T-helper 2 cell treated with Interferon-gamma antibody and Interleukin-4, amounts not matched to agents 5 μg/mL and 100 μg/mL, for 36 hours (primary cell): ENCODE results near the gene KIF5B.
"Not testable (repeated sequence)": the region's sequence is repeated elsewhere in the genome, so short reads cannot be mapped to it uniquely, and the experiment has no call there.

Experiments used
- DNase-seq: peaks from one replicate; pipeline ENCODE4 v3.0.0; 2021; ENCODE audit warnings: low spot score
- H3K27ac Mint-ChIP-seq: one replicate; pipeline ENCODE4 v1.8.0; 2021; ENCODE audit warnings: mild to moderate bottlenecking, mixed read lengths
- H3K27me3 Mint-ChIP-seq: one replicate; pipeline ENCODE4 v1.8.0; 2021; ENCODE audit warnings: low read depth, mixed read lengths
- H3K36me3 Mint-ChIP-seq: one replicate; pipeline ENCODE4 v1.8.0; 2021; ENCODE audit warnings: low read depth, mixed read lengths
- H3K4me1 Mint-ChIP-seq: one replicate; pipeline ENCODE4 v1.8.0; 2021; ENCODE audit warnings: low read depth, mixed read lengths
- H3K4me3 Mint-ChIP-seq: one replicate; pipeline ENCODE4 v1.8.0; 2022; ENCODE audit warnings: mild to moderate bottlenecking, moderate library complexity, mixed read lengths
- H3K9me3 Mint-ChIP-seq: one replicate; pipeline ENCODE4 v1.8.0; 2021; ENCODE audit warnings: mixed read lengths

The KIF5B gene

DNA sequence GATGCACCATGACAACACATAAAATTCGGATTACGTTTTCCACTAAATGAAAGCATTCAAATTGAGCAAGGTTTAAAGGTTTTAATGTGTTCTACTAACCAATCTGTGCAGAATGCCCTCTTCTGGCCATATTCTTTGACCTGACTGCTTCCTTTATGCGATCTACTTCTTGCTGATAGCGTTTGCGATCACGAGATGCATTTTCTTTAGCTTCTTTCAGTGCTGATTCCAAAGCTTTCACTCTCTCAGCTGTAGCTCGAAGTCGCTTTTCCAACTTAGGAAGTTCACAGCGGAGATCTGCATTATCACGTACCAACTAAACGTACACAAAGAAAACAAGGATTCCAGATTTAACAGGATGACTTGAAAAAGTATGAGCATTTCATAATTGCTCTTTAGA, 39.2 kb downstream of the KIF5B start:
- H3K27ac Mint-ChIP-seq: peak overlapping the region; percentile 16
- DNase-seq: no peak
- H3K27me3 Mint-ChIP-seq: no peaks in the 10 kb centered on the region
- H3K4me1 Mint-ChIP-seq: peaks cover 7% of the 10 kb centered on the region
- H3K4me3 Mint-ChIP-seq: no peak overlapping the region
- peaks cover 67% of the 10 kb centered on the region for H3K36me3 Mint-ChIP-seq
- no peaks in the 10 kb centered on the region for H3K9me3 Mint-ChIP-seq

DNA sequence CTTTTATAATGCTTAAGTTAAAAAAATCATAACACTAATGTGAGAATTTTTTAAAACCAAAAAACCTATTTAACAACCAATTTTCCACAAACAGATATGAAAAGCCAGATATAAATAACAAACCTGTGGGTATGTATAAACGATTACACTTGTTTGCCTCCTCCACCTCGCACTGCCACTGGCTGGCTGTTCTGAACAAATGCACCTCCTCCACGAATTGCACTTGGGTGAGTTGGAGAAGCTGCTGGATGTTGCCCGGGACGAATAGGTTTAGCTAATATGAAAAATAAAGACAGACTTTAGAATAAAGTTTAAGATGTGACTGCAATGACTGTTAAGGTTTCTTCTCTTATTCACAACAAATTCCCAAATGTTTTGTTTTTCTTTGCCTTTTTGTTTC, 40.8 kb downstream of the KIF5B start:
- Mint-ChIP-seq H3K4me1 (peaks cover 5% of the 10 kb centered on the region), H3K9me3 (no peaks in the 10 kb centered on the region), H3K27me3 (no peaks in the 10 kb centered on the region), H3K36me3 (peaks cover 62% of the 10 kb centered on the region), H3K27ac (no peak overlapping the region), H3K4me3 (no peak overlapping the region)
- DNase-seq: no peak

DNA sequence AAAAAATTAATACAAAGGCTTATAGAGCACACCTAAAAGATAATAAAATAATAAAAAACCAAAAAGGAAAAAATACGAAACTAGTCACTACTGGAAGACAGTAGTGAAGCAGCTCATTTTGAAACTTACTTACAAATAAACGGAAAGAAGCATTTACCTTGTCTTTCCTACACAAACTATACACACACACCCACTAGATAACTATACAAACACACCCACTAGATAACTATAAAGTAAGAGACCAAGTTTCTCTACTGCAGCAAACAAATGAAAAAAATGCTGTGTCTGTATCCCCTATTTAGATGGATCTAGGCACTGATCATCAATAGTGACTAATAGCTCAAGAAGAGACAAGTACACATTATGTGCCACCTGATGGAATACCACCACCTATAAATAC, 49.2 kb downstream of the KIF5B start:
- Mint-ChIP-seq H3K36me3 (peaks cover 30% of the 10 kb centered on the region), H3K27me3 (no peaks in the 10 kb centered on the region), H3K4me1 (peaks cover 9% of the 10 kb centered on the region), H3K4me3 (no peak overlapping the region), H3K27ac (no peak overlapping the region), H3K9me3 (no peaks in the 10 kb centered on the region)
- DNase-seq: no peak

DNA sequence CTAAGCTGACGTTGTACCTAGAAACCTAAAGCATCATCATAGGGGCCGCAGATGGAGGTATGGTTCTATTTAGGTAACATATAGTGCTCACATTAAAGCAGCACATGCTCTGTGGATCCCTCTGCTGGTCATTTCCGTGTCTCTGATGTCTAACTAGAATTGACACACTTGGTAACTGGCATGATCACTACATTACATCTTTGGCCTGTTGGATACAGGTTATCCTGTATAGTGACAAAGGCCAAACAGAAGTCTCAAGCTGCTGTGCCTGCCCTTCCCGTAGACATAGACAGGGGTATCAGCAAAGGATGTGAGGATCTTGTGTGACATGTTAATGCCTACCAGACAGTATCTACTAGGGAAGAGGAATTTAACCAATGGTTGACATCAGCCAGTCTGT, 51.2 kb downstream of the KIF5B start:
- no peak overlapping the region for H3K27ac Mint-ChIP-seq

DNA sequence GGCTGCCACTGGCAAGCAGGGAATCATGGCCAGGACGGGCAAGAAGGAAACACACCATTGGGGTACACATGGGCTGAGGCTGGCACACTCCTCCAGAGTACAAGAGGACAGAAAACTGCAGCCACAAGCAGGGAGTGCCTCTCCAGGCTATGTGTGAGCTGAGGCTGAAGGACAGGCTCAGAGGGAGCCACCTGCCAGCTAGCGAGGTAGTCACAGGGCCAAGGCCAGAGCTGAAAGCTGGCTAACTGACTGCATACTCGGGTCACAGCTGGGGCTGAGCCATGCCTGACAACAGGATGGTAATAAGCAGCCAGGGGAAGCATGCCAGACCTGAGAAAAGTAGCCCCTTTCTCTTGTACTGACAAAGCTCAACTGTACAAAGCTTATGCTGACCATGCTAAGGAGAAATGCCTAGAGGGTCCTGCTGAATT, 52.0 kb downstream of the KIF5B start:
- no peak overlapping the region for H3K27ac Mint-ChIP-seq
- H3K36me3 Mint-ChIP-seq: peaks cover 15% of the 10 kb centered on the region
- no peak for DNase-seq

More for the DNA sequence above, 51.2 kb downstream of the KIF5B start:
- peak; percentile 23 for DNase-seq
- no peaks in the 10 kb centered on the region for H3K9me3 Mint-ChIP-seq
- peaks cover 10% of the 10 kb centered on the region for H3K4me1 Mint-ChIP-seq
- peaks cover 22% of the 10 kb centered on the region for H3K36me3 Mint-ChIP-seq
- H3K4me3 Mint-ChIP-seq: no peak overlapping the region
- no peaks in the 10 kb centered on the region for H3K27me3 Mint-ChIP-seq

DNA sequence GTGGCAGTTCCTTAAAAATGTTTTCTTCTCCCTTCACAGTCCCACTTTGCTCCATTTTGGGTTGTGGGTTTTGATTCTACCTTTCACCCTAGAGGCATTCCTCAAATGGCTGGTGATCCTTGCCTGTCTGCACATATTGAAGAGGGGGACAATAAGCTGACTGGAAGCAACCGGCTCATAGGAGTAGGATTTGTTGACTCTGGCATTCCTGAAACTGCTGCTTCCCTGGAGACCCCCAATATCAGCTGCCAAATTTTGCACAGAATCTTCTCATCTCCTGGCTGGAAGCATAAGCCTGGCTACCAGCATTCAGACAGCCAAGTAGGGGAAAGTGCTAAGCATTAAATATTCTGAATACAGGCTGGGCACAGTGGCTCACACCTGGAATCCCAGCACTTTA, 53.7 kb downstream of the KIF5B start:
- H3K9me3 Mint-ChIP-seq: no peaks in the 10 kb centered on the region
- DNase-seq: no peak
- H3K27ac Mint-ChIP-seq: no peak overlapping the region
- H3K4me3 Mint-ChIP-seq: no peak overlapping the region
- H3K4me1 Mint-ChIP-seq: peaks cover 10% of the 10 kb centered on the region
- no peaks in the 10 kb centered on the region for H3K27me3 Mint-ChIP-seq
- peaks cover 4% of the 10 kb centered on the region for H3K36me3 Mint-ChIP-seq

More for the DNA sequence above, 52.0 kb downstream of the KIF5B start:
- H3K27me3 Mint-ChIP-seq: no peaks in the 10 kb centered on the region
- H3K4me3 Mint-ChIP-seq: no peak overlapping the region
- peaks cover 10% of the 10 kb centered on the region for H3K4me1 Mint-ChIP-seq
- no peaks in the 10 kb centered on the region for H3K9me3 Mint-ChIP-seq

DNA sequence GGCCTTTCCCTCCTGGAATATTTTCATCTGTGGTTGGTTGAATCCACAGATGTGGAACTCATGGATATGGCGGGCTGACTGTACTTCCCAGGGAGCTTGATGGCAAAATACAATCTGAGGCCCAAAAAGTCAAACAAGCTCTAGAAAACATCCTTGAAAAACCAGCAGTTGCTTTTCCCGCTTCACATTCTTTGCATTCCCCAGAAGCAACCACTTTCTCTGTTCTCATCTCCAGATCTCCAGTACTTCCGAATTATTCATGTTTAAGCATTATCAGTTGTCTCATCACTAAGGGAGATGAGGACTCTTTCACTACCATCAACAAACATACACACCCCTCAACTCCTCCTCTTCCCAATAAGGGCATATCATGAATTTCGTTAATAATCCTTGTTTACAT, 55.3 kb downstream of the KIF5B start:
- Mint-ChIP-seq H3K4me3 (no peak overlapping the region), H3K27me3 (no peaks in the 10 kb centered on the region), H3K36me3 (peaks cover 4% of the 10 kb centered on the region), H3K27ac (no peak overlapping the region), H3K9me3 (no peaks in the 10 kb centered on the region), H3K4me1 (peaks cover 10% of the 10 kb centered on the region)
- no peak for DNase-seq

DNA sequence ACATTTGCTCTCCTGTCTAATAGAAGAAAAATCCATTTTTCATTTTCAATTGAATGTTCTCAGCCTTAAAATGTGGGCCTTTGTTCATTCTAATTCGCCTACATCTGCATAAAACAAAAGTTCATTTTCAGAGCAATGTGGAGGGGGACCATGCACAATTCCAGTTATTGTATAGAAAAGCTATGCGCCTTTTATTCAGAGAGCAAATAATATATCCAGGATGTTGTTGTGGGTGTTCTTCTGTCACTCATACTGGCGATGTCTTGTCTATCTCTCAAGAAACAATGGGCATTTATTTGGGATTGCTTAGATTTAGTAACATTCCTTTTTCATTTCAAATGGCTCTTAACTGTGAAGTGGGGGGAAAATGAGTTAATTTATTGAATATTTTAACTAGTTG, 56.4 kb downstream of the KIF5B start:
- Mint-ChIP-seq H3K27me3 (no peaks in the 10 kb centered on the region), H3K27ac (no peak overlapping the region), H3K9me3 (no peaks in the 10 kb centered on the region), H3K4me1 (peaks cover 8% of the 10 kb centered on the region), H3K4me3 (no peak overlapping the region), H3K36me3 (no peaks in the 10 kb centered on the region)
- no peak for DNase-seq

DNA sequence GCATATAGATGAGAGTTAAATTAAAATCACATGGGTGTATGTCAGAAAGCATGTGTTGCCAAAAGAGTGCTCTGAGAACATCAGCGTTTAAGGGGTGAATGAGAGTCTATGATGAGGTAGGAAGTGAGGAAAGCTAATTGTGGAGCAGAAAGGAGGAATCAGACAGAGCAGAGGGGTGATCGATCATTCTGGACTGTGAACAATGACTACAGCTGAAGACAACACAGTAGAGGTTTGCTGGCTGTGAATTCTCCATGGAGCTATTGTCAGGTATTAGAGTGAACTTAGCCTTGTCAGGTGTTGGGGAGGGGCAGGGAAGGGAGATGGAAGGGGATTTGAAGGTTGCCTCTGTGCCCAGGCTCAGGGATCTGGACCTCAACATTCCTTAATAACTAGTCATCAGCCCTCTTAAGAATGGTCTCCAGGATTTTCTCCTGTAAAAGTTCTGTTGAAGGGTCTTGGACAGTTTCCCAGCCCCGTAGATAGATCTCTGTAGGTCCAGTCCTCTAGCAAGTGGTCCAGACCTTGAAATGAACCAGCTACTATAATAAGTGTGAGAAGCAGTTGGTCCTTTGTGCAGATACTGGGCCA, 57.1 kb downstream of the KIF5B start:
- no peak overlapping the region for H3K27ac Mint-ChIP-seq
- no peak overlapping the region for H3K4me3 Mint-ChIP-seq
- no peaks in the 10 kb centered on the region for H3K36me3 Mint-ChIP-seq
- H3K27me3 Mint-ChIP-seq: peaks cover 2% of the 10 kb centered on the region
- no peaks in the 10 kb centered on the region for H3K9me3 Mint-ChIP-seq
- H3K4me1 Mint-ChIP-seq: peaks cover 8% of the 10 kb centered on the region
- no peak for DNase-seq

DNA sequence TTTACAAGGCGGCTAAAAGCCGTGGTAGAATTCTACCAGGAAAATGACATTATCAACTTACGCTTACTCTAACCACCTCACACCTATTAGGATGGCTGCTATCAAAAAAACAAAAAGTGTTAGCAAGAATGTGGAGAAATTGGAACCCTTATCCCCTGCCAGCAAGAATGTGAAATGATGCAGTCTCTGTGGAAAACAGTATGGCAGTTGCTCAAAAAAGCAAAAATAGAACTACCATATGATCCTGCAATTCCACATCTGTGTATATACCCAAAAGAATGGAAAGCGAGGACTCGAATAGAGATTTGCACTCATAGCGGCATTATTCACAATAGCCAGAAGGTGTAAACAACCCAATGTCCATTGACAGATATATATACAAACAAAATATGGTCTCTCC, 61.3 kb downstream of the KIF5B start:
- no peaks in the 10 kb centered on the region for H3K9me3 Mint-ChIP-seq
- H3K4me1 Mint-ChIP-seq: no peaks in the 10 kb centered on the region
- no peak overlapping the region for H3K4me3 Mint-ChIP-seq
- H3K27ac Mint-ChIP-seq: no peak overlapping the region
- no peaks in the 10 kb centered on the region for H3K36me3 Mint-ChIP-seq
- peaks cover 8% of the 10 kb centered on the region for H3K27me3 Mint-ChIP-seq
- no peak for DNase-seq

DNA sequence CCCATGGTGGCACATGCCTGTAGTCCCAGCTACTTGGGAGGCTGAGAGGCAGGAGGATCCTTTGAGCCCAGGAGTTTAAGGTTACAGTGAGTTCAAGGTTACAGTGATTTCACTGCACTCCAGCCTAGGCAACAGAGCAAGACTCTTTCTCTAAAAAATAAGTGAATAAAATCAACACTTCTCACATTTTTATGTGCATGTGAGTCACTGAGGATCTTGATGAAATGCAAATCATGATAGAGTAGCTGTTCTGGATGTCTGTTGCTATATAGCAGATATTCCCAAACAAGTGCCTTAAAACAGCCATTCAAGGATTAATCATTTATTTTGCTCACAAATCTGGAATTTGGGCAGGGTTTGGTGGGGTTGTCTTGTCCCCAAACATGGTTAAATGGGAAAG, 65.3 kb downstream of the KIF5B start:
- Mint-ChIP-seq H3K27me3 (peaks cover 12% of the 10 kb centered on the region), H3K4me1 (no peaks in the 10 kb centered on the region)

DNA sequence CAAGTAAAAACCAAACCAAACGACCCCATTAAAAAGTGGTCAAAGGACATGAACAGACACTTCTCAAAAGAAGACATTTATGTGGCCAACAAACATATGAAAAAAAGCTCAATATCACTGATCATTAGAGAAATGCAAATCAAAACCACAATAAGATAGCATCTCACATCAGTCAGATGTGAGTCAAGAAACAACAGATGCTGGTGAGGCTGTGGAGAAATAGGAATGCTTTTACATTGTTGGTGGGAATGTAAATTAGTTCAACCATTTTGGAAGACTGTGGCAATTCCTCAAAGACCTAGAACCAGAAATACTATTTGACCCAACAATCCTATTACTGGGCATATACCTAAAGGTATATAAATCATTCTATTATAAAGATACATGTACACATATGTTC, 68.4 kb downstream of the KIF5B start:
- not testable (repeated sequence) for H3K4me3 Mint-ChIP-seq, H3K27ac Mint-ChIP-seq, H3K4me1 Mint-ChIP-seq, DNase-seq, H3K36me3 Mint-ChIP-seq, H3K27me3 Mint-ChIP-seq, H3K9me3 Mint-ChIP-seq

More for the DNA sequence above, 65.3 kb downstream of the KIF5B start:
- H3K9me3 Mint-ChIP-seq: no peaks in the 10 kb centered on the region
- H3K27ac Mint-ChIP-seq: no peak overlapping the region
- no peak for DNase-seq
- no peak overlapping the region for H3K4me3 Mint-ChIP-seq
- H3K36me3 Mint-ChIP-seq: no peaks in the 10 kb centered on the region

DNA sequence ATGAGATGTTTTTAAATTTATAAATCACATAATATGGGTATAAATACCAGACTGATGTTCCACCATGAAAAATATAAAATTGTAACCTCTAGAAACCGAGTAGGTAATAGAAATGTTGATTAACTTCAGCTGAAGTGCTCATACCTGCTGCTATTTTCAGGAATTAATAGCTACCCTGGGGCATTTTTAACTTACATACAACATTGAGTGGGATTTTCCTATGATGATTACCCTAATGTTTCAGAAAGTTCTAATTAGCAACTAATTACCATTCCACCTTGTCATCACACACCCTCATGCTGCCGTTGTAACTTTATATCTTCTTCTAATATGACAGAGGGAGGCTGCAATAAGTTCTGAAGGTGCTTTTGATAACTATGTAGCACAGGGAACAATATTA, 74.1 kb downstream of the KIF5B start:
- no peak overlapping the region for H3K4me3 Mint-ChIP-seq
- H3K4me1 Mint-ChIP-seq: peaks cover 10% of the 10 kb centered on the region
- peaks cover 4% of the 10 kb centered on the region for H3K27me3 Mint-ChIP-seq
- no peak overlapping the region for H3K27ac Mint-ChIP-seq
- peaks cover 7% of the 10 kb centered on the region for H3K9me3 Mint-ChIP-seq
- no peaks in the 10 kb centered on the region for H3K36me3 Mint-ChIP-seq
- no peak for DNase-seq

DNA sequence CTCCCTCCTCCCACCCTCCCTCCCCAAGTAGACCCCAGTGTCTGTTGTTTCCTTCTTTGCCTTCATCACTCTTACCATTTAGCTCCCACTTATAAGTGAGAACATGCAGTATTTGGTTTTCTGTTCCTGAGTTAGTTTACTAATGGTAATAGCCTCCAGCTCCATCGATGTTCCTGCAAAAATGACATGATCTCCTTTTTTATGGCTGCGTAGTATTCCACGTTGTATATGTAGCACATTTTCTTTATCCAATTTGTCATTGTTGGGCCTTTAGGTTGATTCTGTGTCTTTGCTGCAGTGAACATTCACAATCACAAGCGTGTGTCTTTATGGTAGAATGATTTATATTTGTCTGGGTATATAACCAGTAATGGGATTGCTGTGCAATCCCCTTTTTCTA, 75.8 kb downstream of the KIF5B start:
- H3K27ac Mint-ChIP-seq: no peak overlapping the region
- no peaks in the 10 kb centered on the region for H3K36me3 Mint-ChIP-seq
- H3K4me1 Mint-ChIP-seq: peaks cover 18% of the 10 kb centered on the region
- no peak overlapping the region for H3K4me3 Mint-ChIP-seq
- no peak for DNase-seq
- H3K27me3 Mint-ChIP-seq: no peaks in the 10 kb centered on the region
- H3K9me3 Mint-ChIP-seq: peaks cover 7% of the 10 kb centered on the region

DNA sequence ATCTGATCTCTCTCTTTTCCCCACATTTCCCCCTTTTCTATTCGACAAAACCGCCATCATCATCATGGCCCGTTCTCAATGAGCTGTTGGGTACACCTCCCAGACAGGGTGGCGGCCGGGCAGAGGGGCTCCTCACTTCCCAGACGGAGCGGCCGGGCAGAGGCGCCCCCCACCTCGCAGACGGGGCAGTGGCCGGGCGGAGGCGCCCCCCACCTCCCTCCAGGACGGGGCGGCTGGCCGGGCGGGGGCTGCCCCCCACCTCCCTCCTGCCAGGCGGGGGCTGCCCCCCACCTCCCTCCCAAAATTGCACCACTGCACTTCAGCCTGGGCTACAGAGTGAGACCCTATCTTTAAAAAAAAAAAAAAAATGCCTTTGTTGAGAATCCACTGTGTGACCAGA, 77.2 kb downstream of the KIF5B start:
- not testable (repeated sequence) for H3K27ac Mint-ChIP-seq, H3K9me3 Mint-ChIP-seq, DNase-seq, H3K36me3 Mint-ChIP-seq, H3K4me3 Mint-ChIP-seq, H3K27me3 Mint-ChIP-seq
- peaks cover 25% of the 10 kb centered on the region for H3K4me1 Mint-ChIP-seq
